Transverse colon (tissue), 4 donors: ENCODE data around the gene TSR3.

Source experiments
- EP300 ChIP-seq: sonication (generic); formaldehyde crosslinking; IDR thresholded peaks from one replicate; pipeline ENCODE4 v1.6.1; 2017; ENCODE audit warnings: antibody characterized with exemption, low read depth
- POLR2A ChIP-seq: fragments of 450-650 bp; IDR thresholded peaks from one replicate; pipeline ENCODE4 v1.6.1; 2016; ENCODE audit warnings: antibody characterized with exemption, mild to moderate bottlenecking, moderate library complexity
- POLR2AphosphoS5 ChIP-seq, 3 donors: sonication (generic); formaldehyde crosslinking; IDR thresholded peaks; one replicate each; pipeline ENCODE4 v1.6.1; 2016; ENCODE audit warnings: antibody characterized with exemption in 3 of 3
- TF ChIP-seq, protein P1 (sequence below), 5 experiments: fragments of 200-600 bp in 3 of 5; fragments of 450-650 bp in 2 of 5; sonication (generic) in 3 of 5; IDR thresholded peaks; 1 replicate in 2 of 5; 2 replicates in 3 of 5; pipeline ENCODE4 v1.5.1; 2016 to 2017; ENCODE audit warnings: antibody characterized with exemption in 5 of 5, inconsistent platforms in 3 of 5, mild to moderate bottlenecking in 2 of 5, moderate library complexity in 1 of 5

DNA sequence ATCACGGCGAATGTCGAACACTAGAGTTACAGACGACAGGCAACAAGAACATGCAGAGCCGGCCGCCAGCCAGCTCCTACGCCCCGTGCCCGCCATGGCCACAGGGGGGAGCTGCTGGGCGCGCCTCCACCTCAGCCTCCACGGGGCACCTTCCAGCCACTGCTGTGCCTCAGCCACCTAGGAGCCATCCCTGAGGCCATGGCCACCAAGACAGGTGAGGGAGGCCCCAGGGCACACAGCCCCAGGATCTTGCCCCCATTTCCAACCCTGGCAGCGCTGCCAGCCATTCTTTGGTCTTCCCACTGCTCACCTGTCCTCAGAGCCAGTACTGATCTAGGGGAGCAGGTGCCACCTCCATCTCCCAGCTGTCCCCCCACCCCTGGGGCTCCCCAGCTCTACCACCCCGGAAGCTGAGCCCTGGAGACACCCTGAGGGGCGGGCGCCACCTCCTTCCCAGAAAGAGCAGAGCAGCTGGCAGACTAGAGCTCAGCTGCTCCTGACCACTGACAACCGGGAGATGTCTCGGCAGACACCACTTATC, 11.9 kb upstream of the TSR3 start:
- TF ChIP-seq POLR2A, result no peak
- no peak for TF ChIP-seq EP300
- TF ChIP-seq, protein P1, sequence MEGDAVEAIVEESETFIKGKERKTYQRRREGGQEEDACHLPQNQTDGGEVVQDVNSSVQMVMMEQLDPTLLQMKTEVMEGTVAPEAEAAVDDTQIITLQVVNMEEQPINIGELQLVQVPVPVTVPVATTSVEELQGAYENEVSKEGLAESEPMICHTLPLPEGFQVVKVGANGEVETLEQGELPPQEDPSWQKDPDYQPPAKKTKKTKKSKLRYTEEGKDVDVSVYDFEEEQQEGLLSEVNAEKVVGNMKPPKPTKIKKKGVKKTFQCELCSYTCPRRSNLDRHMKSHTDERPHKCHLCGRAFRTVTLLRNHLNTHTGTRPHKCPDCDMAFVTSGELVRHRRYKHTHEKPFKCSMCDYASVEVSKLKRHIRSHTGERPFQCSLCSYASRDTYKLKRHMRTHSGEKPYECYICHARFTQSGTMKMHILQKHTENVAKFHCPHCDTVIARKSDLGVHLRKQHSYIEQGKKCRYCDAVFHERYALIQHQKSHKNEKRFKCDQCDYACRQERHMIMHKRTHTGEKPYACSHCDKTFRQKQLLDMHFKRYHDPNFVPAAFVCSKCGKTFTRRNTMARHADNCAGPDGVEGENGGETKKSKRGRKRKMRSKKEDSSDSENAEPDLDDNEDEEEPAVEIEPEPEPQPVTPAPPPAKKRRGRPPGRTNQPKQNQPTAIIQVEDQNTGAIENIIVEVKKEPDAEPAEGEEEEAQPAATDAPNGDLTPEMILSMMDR (IDR thresholded peaks at IDR 0.05), result peak; percentile 70 to 85 (median 78)
- TF ChIP-seq POLR2AphosphoS5 (IDR thresholded peaks at IDR 0.05), result no peak
